Natural killer cell (primary cell): ENCODE measurements around the gene DEFB114. TPM values are rescaled to one million over a fixed set of nuclear protein-coding genes. Genes with fewer than 3 reads are reported as not detected.
"Not testable (repeated sequence)": the region's sequence is repeated elsewhere in the genome, so short reads cannot be mapped to it uniquely, and the experiment has no call there.

ENCODE experiments used
- ATAC-seq, 3 donors: fragments of 150-1000 bp in 2 of 3; fragments of 200-7000 bp in 1 of 3; cut with Tn5 transposase; 1 replicate in 1 of 3; 2 replicates in 2 of 3; pipeline ENCODE4 v1.10.0; 2021; ENCODE audit warnings: mild to moderate bottlenecking in 2 of 3, moderate library complexity in 2 of 3
- DNase-seq, 2 donors: peaks; one replicate each; pipeline versions ENCODE4 v3.0.0 to v3.0.0-alpha.2; 2013 to 2021; ENCODE audit warnings: mixed read lengths in 1 of 2
- H3K27ac ChIP-seq: one replicate; pipeline ENCODE4 v1.5.1; 2013; ENCODE audit warnings: mild to moderate bottlenecking, low read length
- H3K27me3 ChIP-seq: one replicate; pipeline ENCODE4 v1.6.1; 2013; ENCODE audit warnings: low read length; ENCODE audit not compliant: control insufficient read depth, insufficient read depth
- H3K36me3 ChIP-seq: one replicate; pipeline ENCODE4 v1.6.1; 2013; ENCODE audit warnings: low read length; ENCODE audit not compliant: control insufficient read depth, insufficient read depth
- H3K4me1 ChIP-seq: one replicate; pipeline ENCODE4 v1.6.1; 2013; ENCODE audit warnings: low read length; ENCODE audit not compliant: control insufficient read depth, insufficient read depth
- H3K4me3 ChIP-seq: one replicate; pipeline ENCODE4 v1.5.1; 2013; ENCODE audit warnings: low read length
- H3K9me3 ChIP-seq: one replicate; pipeline ENCODE4 v1.6.1; 2013; ENCODE audit warnings: low read length; ENCODE audit not compliant: control insufficient read depth, insufficient read depth
- H3K27ac Mint-ChIP-seq, 2 donors: one replicate each; pipeline ENCODE4 v1.8.0; 2022; ENCODE audit warnings: mild to moderate bottlenecking in 2 of 2, mixed read lengths in 2 of 2, moderate library complexity in 1 of 2
- H3K27me3 Mint-ChIP-seq, 2 donors: one replicate each; pipeline ENCODE4 v1.8.0; 2022; ENCODE audit warnings: low read depth in 2 of 2, mixed read lengths in 2 of 2
- H3K36me3 Mint-ChIP-seq: one replicate; pipeline ENCODE4 v1.8.0; 2022; ENCODE audit warnings: mixed read lengths
- H3K4me1 Mint-ChIP-seq, 2 donors: one replicate each; pipeline ENCODE4 v1.8.0; 2022; ENCODE audit warnings: mixed read lengths in 2 of 2
- H3K4me3 Mint-ChIP-seq: one replicate; pipeline ENCODE4 v1.8.0; 2022; ENCODE audit warnings: mild to moderate bottlenecking, moderate library complexity, mixed read lengths
- H3K9me3 Mint-ChIP-seq, 2 donors: one replicate each; pipeline ENCODE4 v1.8.0; 2022; ENCODE audit warnings: mixed read lengths in 2 of 2
- CTCF ChIP-seq: fragments of 200-600 bp; IDR thresholded peaks from one replicate; pipeline ENCODE4 v1.8.0; 2022; ENCODE audit warnings: antibody characterized with exemption
- WGBS: methylation state at CpG from one replicate; pipeline ENCODE4 v1.1.7; 2013; ENCODE audit warnings: missing lambda C conversion rate; ENCODE audit not compliant: insufficient coverage; 5-methylcytosine and 5-hydroxymethylcytosine counted together
- intact Hi-C: fragments of 100-400 bp; cut with micrococcal nuclease; formaldehyde crosslinking; loops from one replicate; pipeline ENCODE4 v1.14.2; 2022
- total RNA-seq, 4 donors: library from RNA; stranded (reverse); fragments of 120-200 nt in 1 of 4; gene quantifications; one replicate each; pipeline versions ENCODE4 v1.2.3 to v1.2.4, GENCODE V29; 2013 to 2022

The DEFB114 gene
- total RNA-seq, 3 donors from 2014 or later (not counting 1 experiment from before 2014, with no cell fraction given) = not detected

- H3K4me1 Mint-ChIP-seq = no peaks in the 10 kb centered on the region
Observed at GRCh38 chr6:49946835-49947234, 17.1 kb downstream of the DEFB114 start.

GRCh38 chr6:49944068-49944467, 19.9 kb downstream of the DEFB114 start:
- H3K36me3 ChIP-seq, H3K4me1 ChIP-seq, H3K9me3 ChIP-seq, DNase-seq, H3K4me3 ChIP-seq, H3K27me3 Mint-ChIP-seq, H3K27ac ChIP-seq, ATAC-seq, H3K4me1 Mint-ChIP-seq, H3K27ac Mint-ChIP-seq, H3K27me3 ChIP-seq, H3K4me3 Mint-ChIP-seq, intact Hi-C loops, H3K36me3 Mint-ChIP-seq: not testable (repeated sequence)
- peaks cover 10 to 12% of the 10 kb centered on the region in 2 donors for H3K9me3 Mint-ChIP-seq
- WGBS = 80% methylated on average over 1 of the region's 3 CpGs

More at GRCh38 chr6:49946835-49947234, 17.1 kb downstream of the DEFB114 start:
- no peaks in the 10 kb centered on the region for H3K27me3 Mint-ChIP-seq
- intact Hi-C loops = no loop called here
- Histone ChIP-seq H3K27ac (no peak overlapping the region), H3K4me3 (no peak overlapping the region), H3K27me3 (no peaks in the 10 kb centered on the region), H3K9me3 (no peaks in the 10 kb centered on the region), H3K36me3 (no peaks in the 10 kb centered on the region), H3K4me1 (no peaks in the 10 kb centered on the region)
- H3K9me3 Mint-ChIP-seq = peaks cover 7 to 9% of the 10 kb centered on the region in 2 donors
- DNase-seq (no peak), ATAC-seq (no peak)
- WGBS = 100% methylated on average over 2 of the region's 2 CpGs
- TF ChIP-seq CTCF = no peak
- H3K27ac Mint-ChIP-seq = no peak overlapping the region
- no peak overlapping the region for H3K4me3 Mint-ChIP-seq
- no peaks in the 10 kb centered on the region for H3K36me3 Mint-ChIP-seq

GRCh38 chr6:49939993-49940498, 23.9 kb downstream of the DEFB114 start:
- Mint-ChIP-seq H3K4me3 (no peak overlapping the region), H3K9me3 (peaks cover 4 to 14% of the 10 kb centered on the region in 2 donors), H3K36me3 (no peaks in the 10 kb centered on the region), H3K4me1 (no peaks in the 10 kb centered on the region), H3K27me3 (no peaks in the 10 kb centered on the region), H3K27ac (no peak overlapping the region)
- TF ChIP-seq CTCF = no peak
- 93% methylated on average over 3 of the region's 3 CpGs for WGBS
- no peak for DNase-seq
- H3K36me3 ChIP-seq = no peaks in the 10 kb centered on the region
- intact Hi-C loops = no loop called here
- no peaks in the 10 kb centered on the region for H3K27me3 ChIP-seq
- ATAC-seq = no peak
- no peaks in the 10 kb centered on the region for H3K9me3 ChIP-seq
- H3K4me3 ChIP-seq = no peak overlapping the region
- H3K27ac ChIP-seq = no peak overlapping the region
- H3K4me1 ChIP-seq = no peaks in the 10 kb centered on the region

GRCh38 chr6:49937811-49938210, 26.2 kb downstream of the DEFB114 start:
- no peak for TF ChIP-seq CTCF
- intact Hi-C loops = no loop called here
- Mint-ChIP-seq H3K4me3 (no peak overlapping the region), H3K36me3 (no peaks in the 10 kb centered on the region), H3K4me1 (no peaks in the 10 kb centered on the region), H3K27me3 (no peaks in the 10 kb centered on the region), H3K27ac (no peak overlapping the region), H3K9me3 (peaks cover 4 to 11% of the 10 kb centered on the region in 2 donors)
- Histone ChIP-seq H3K27me3 (no peaks in the 10 kb centered on the region), H3K27ac (no peak overlapping the region), H3K4me3 (no peak overlapping the region), H3K9me3 (no peaks in the 10 kb centered on the region), H3K36me3 (no peaks in the 10 kb centered on the region), H3K4me1 (no peaks in the 10 kb centered on the region)
- ATAC-seq (no peak), DNase-seq (no peak)
